ENCODE results near the gene SMAD9. TPM values are rescaled to one million over a fixed set of nuclear protein-coding genes. Genes with fewer than 3 reads are reported as not detected.

Gene SMAD9
- total RNA-seq, 1 experiment from 2014 or later = 1.2 TPM

- H3K27ac Mint-ChIP-seq (ENCODE audit: unreplicated experiment) = no peak overlapping the region
- POLR2A ChIA-PET = interaction anchor here (0.6 kb wide), 1 partner anchor 196 kb away, joined by 8 read pairs; no protein-coding TSS in a partner anchor
- no peaks in the 10 kb centered on the region for H3K27me3 ChIP-seq (replicated peaks; ENCODE audit: control insufficient read depth, insufficient read depth, low read length)
- H3K27me3 Mint-ChIP-seq (ENCODE audit: insufficient read depth, unreplicated experiment) = no peaks in the 10 kb centered on the region
- CTCF ChIA-PET = interaction anchor here (0.7 to 1.2 kb wide), 2 partner anchors 26 kb away, joined by 3 to 5 read pairs; no protein-coding TSS in a partner anchor
- TF ChIP-seq CTCF (IDR thresholded peaks at IDR 0.05; ENCODE audit: insufficient read depth in 1 of 2, low read depth in 1 of 2, low read length in 1 of 2, severe bottlenecking in 1 of 2, unreplicated experiment in 1 of 2) = no peak
- no peaks in the 10 kb centered on the region for H3K4me1 Mint-ChIP-seq (ENCODE audit: low read depth, unreplicated experiment)
- no peaks in the 10 kb centered on the region for H3K4me1 ChIP-seq
- H3K9me3 ChIP-seq = no peaks in the 10 kb centered on the region
- no peak overlapping the region for H3K4me3 ChIP-seq (ENCODE audit: low read depth, low read length)
- BruUV-seq (replicated peaks) = no TSS peak
- H3K9me3 Mint-ChIP-seq (ENCODE audit: unreplicated experiment) = no peaks in the 10 kb centered on the region
- H3K4me3 Mint-ChIP-seq (ENCODE audit: unreplicated experiment) = no peak overlapping the region
- DNase-seq = no peak
- intact Hi-C loops (cut with micrococcal nuclease; ENCODE audit: unreplicated experiment) = loop anchor here (2.0 kb wide), 1 partner anchor 420 kb away; no protein-coding TSS in a partner anchor
- H3K36me3 ChIP-seq (ENCODE audit: control insufficient read depth, insufficient read depth, low read length) = no peaks in the 10 kb centered on the region
- H3K36me3 Mint-ChIP-seq (ENCODE audit: insufficient read depth, unreplicated experiment) = no peaks in the 10 kb centered on the region
Observed at GRCh38 chr13:36840718-36841250, 79.3 kb downstream of the SMAD9 start.

GRCh38 chr13:36839981-36840380 is 80.1 kb downstream of the SMAD9 start:
- H3K36me3 Mint-ChIP-seq (ENCODE audit: insufficient read depth, unreplicated experiment) = no peaks in the 10 kb centered on the region
- no peak for TF ChIP-seq CTCF (IDR thresholded peaks at IDR 0.05; ENCODE audit: insufficient read depth in 1 of 2, low read depth in 1 of 2, low read length in 1 of 2, severe bottlenecking in 1 of 2, unreplicated experiment in 1 of 2)
- BruUV-seq (replicated peaks) = no TSS peak
- H3K4me3 Mint-ChIP-seq (ENCODE audit: unreplicated experiment) = no peak overlapping the region
- Histone ChIP-seq H3K4me1 (no peaks in the 10 kb centered on the region), H3K27me3 (replicated peaks; ENCODE audit: control insufficient read depth, insufficient read depth, low read length) (no peaks in the 10 kb centered on the region), H3K36me3 (ENCODE audit: control insufficient read depth, insufficient read depth, low read length) (no peaks in the 10 kb centered on the region), H3K4me3 (ENCODE audit: low read depth, low read length) (no peak overlapping the region), H3K9me3 (no peaks in the 10 kb centered on the region)
- no peaks in the 10 kb centered on the region for H3K27me3 Mint-ChIP-seq (ENCODE audit: insufficient read depth, unreplicated experiment)
- CTCF ChIA-PET = no interaction called here
- no peaks in the 10 kb centered on the region for H3K4me1 Mint-ChIP-seq (ENCODE audit: low read depth, unreplicated experiment)
- POLR2A ChIA-PET = interaction anchor here (0.6 kb wide), 1 partner anchor 196 kb away, joined by 8 read pairs; no protein-coding TSS in a partner anchor
- H3K9me3 Mint-ChIP-seq (ENCODE audit: unreplicated experiment) = no peaks in the 10 kb centered on the region
- no peak overlapping the region for H3K27ac Mint-ChIP-seq (ENCODE audit: unreplicated experiment)
- no peak for DNase-seq
- intact Hi-C loops (cut with micrococcal nuclease; ENCODE audit: unreplicated experiment) = loop anchor here (2.0 kb wide), 1 partner anchor 419 kb away; no protein-coding TSS in a partner anchor

- H3K27ac Mint-ChIP-seq (ENCODE audit: unreplicated experiment) = no peak overlapping the region
- intact Hi-C loops (cut with micrococcal nuclease; ENCODE audit: unreplicated experiment) = no loop called here
- H3K4me1 ChIP-seq = no peaks in the 10 kb centered on the region
- BruUV-seq (replicated peaks) = no TSS peak
- no peaks in the 10 kb centered on the region for H3K27me3 Mint-ChIP-seq (ENCODE audit: insufficient read depth, unreplicated experiment)
- H3K4me3 Mint-ChIP-seq (ENCODE audit: unreplicated experiment) = no peak overlapping the region
- H3K4me1 Mint-ChIP-seq (ENCODE audit: low read depth, unreplicated experiment) = no peaks in the 10 kb centered on the region
- TF ChIP-seq CTCF (IDR thresholded peaks at IDR 0.05; ENCODE audit: insufficient read depth in 1 of 2, low read depth in 1 of 2, low read length in 1 of 2, severe bottlenecking in 1 of 2, unreplicated experiment in 1 of 2) = no peak
- DNase-seq = no peak
- H3K36me3 Mint-ChIP-seq (ENCODE audit: insufficient read depth, unreplicated experiment) = no peaks in the 10 kb centered on the region
- CTCF ChIA-PET = no interaction called here
- H3K9me3 Mint-ChIP-seq (ENCODE audit: unreplicated experiment) = no peaks in the 10 kb centered on the region
- no peaks in the 10 kb centered on the region for H3K9me3 ChIP-seq
- POLR2A ChIA-PET = no interaction called here
- no peaks in the 10 kb centered on the region for H3K27me3 ChIP-seq (replicated peaks; ENCODE audit: control insufficient read depth, insufficient read depth, low read length)
- H3K4me3 ChIP-seq (ENCODE audit: low read depth, low read length) = no peak overlapping the region
- H3K36me3 ChIP-seq (ENCODE audit: control insufficient read depth, insufficient read depth, low read length) = no peaks in the 10 kb centered on the region
Observed at GRCh38 chr13:36839281-36839680, 80.8 kb downstream of the SMAD9 start.

All from Caco-2 (cell line).